Transverse colon (tissue), 4 donors: ENCODE data around the gene DNAJC12. TPM values are rescaled to one million over a fixed set of nuclear protein-coding genes. Genes with fewer than 3 reads are reported as not detected.

Experiments used
- DNase-seq: peaks from one replicate; pipeline ENCODE4 v3.0.0-alpha.2; 2019
- H3K27ac ChIP-seq, 4 donors: fragments of 200-600 bp; sonication (generic); 2 replicates each; pipeline ENCODE4 v1.5.1; 2016 to 2018; ENCODE audit warnings: inconsistent platforms in 4 of 4
- H3K27me3 ChIP-seq: fragments of 200-600 bp; sonication (generic); 2 replicates; pipeline ENCODE4 v1.5.1; 2017; ENCODE audit warnings: inconsistent platforms
- H3K36me3 ChIP-seq, 4 donors: fragments of 200-600 bp; sonication (generic); 2 replicates each; pipeline ENCODE4 v1.5.1; 2017 to 2019; ENCODE audit warnings: inconsistent platforms in 4 of 4
- H3K4me1 ChIP-seq, 4 donors: fragments of 200-600 bp; sonication (generic); 2 replicates each; pipeline ENCODE4 v1.5.1; 2017 to 2020; ENCODE audit warnings: inconsistent platforms in 4 of 4
- H3K4me3 ChIP-seq, 4 donors: fragments of 200-600 bp; sonication (generic); 1 replicate in 1 of 4; 2 replicates in 3 of 4; pipeline versions ENCODE4 v1.5.1 to v1.6.1; 2017 to 2019; ENCODE audit warnings: inconsistent platforms in 4 of 4
- H3K9me3 ChIP-seq, 2 donors: fragments of 200-600 bp; sonication (generic); 2 replicates each; pipeline ENCODE4 v1.5.1; 2017 to 2019; ENCODE audit warnings: inconsistent platforms in 2 of 2
- CTCF ChIP-seq, 5 experiments: fragments of 200-600 bp in 3 of 5; fragments of 450-650 bp in 2 of 5; sonication (generic) in 3 of 5; IDR thresholded peaks; 1 replicate in 2 of 5; 2 replicates in 3 of 5; pipeline ENCODE4 v1.5.1; 2016 to 2017; ENCODE audit warnings: antibody characterized with exemption in 5 of 5, inconsistent platforms in 3 of 5, mild to moderate bottlenecking in 2 of 5, moderate library complexity in 1 of 5
- EP300 ChIP-seq: sonication (generic); formaldehyde crosslinking; IDR thresholded peaks from one replicate; pipeline ENCODE4 v1.6.1; 2017; ENCODE audit warnings: antibody characterized with exemption, low read depth
- POLR2A ChIP-seq: fragments of 450-650 bp; IDR thresholded peaks from one replicate; pipeline ENCODE4 v1.6.1; 2016; ENCODE audit warnings: antibody characterized with exemption, mild to moderate bottlenecking, moderate library complexity
- POLR2AphosphoS5 ChIP-seq, 3 donors: sonication (generic); formaldehyde crosslinking; IDR thresholded peaks; one replicate each; pipeline ENCODE4 v1.6.1; 2016; ENCODE audit warnings: antibody characterized with exemption in 3 of 3
- WGBS, 2 donors: methylation state at CpG; one replicate each; pipeline ENCODE4 v1.1.5; 2018; ENCODE audit warnings: low coverage in 1 of 2; 5-methylcytosine and 5-hydroxymethylcytosine counted together
- in situ Hi-C, 4 donors: fragments of 200-750 bp; cut with MboI; loops; one replicate each; pipeline versions ENCODE4 v1.15.0 to v1.15.1; 2017; ENCODE audit warnings: low sequenced_read_pairs in 3 of 4, low pct_ligation_motif_present in 1 of 4, low pct_unique_long_range_greater_than_20kb in 1 of 4
- intact Hi-C: fragments of 100-400 bp; cut with DNase I; formaldehyde crosslinking; loops from one replicate; pipeline ENCODE4 v1.15.1; 2023; ENCODE audit warnings: low total_unique reads
- total RNA-seq, 4 donors: library from RNA; depleted of rRNA; stranded (reverse); fragments of >200 nt; gene quantifications; one replicate each; pipeline ENCODE4 v1.1.0, GENCODE V29; 2016

DNAJC12 gene
- total RNA-seq: 1 to 10 TPM; 2.0 to 8.7 (median 4.4) TPM

GRCh38 chr10:67837541-67838314 lies at the start of gene DNAJC12:
Gene DNAJC12 (minus strand): TSS chr10:67838188. CDS start chr10:67838011, 177 bp downstream.
- intact Hi-C loops (no loop called here), in situ Hi-C loops (no loop called here)
- Histone ChIP-seq H3K4me1 (no peaks in the 10 kb centered on the region), H3K27me3 (no peaks in the 10 kb centered on the region), H3K4me3 (peak within 1 kb of the TSS; percentile 5 to 19 (median 9)), H3K36me3 (no peaks in the 10 kb centered on the region), H3K9me3 (no peaks in the 10 kb centered on the region), H3K27ac (peak within 1 kb of the TSS in 3 of 4 donors; percentile 15 to 51 (median 42))
- 15 to 18% methylated on average over 4 to 5 of the region's 5 CpGs for WGBS, 2 donors
- TF ChIP-seq POLR2AphosphoS5 (IDR thresholded peaks at IDR 0.05) (peak in 2 of 3 donors; percentile 32 to 38), EP300 (no peak)
- no peak for DNase-seq

- Histone ChIP-seq H3K9me3 (no peaks in the 10 kb centered on the region), H3K4me3 (peak overlapping the region; percentile 63 to 84 (median 78)), H3K4me1 (peaks cover 0 to 38% (median 11%) of the 10 kb centered on the region in 4 donors), H3K36me3 (peaks cover 0 to 32% (median 9%) of the 10 kb centered on the region in 4 donors), H3K27ac (peak overlapping the region; percentile 94 to 98 (median 96)), H3K27me3 (no peaks in the 10 kb centered on the region)
- intact Hi-C loops (no loop called here), in situ Hi-C loops (loop anchor here in 1 of 4 donors (25.0 kb wide), 1 partner anchor 177 kb away; no protein-coding TSS in a partner anchor)
- DNase-seq: peak; percentile 85
- TF ChIP-seq POLR2AphosphoS5 (IDR thresholded peaks at IDR 0.05) (peak; percentile 17 to 61 (median 60)), POLR2A (no peak)
- 0% methylated on average over 12 to 29 of the region's 73 CpGs for WGBS, 2 donors
Observed at GRCh38 chr10:67884842-67885670, 47.1 kb upstream of the DNAJC12 start.

GRCh38 chr10:67884313-67884841 lies 46.4 kb upstream of the DNAJC12 start, which contains the start of gene SIRT1:
Gene SIRT1 (plus strand): TSS chr10:67884656. CDS start chr10:67884722, 66 bp downstream.
- H3K4me3 ChIP-seq: peak within 1 kb of the TSS; percentile 63 to 84 (median 78)
- H3K4me1 ChIP-seq: peaks cover 0 to 38% (median 11%) of the 10 kb centered on the region in 4 donors
- H3K9me3 ChIP-seq: no peaks in the 10 kb centered on the region
- WGBS, 2 donors: 0% methylated on average over 15 of the region's 62 CpGs; no CpG with 5 or more reads in 1 of the 2 donors
- peaks cover 0 to 25% (median 7%) of the 10 kb centered on the region in 4 donors for H3K36me3 ChIP-seq
- intact Hi-C loops: no loop called here
- DNase-seq: peak; percentile 98
- H3K27ac ChIP-seq: peak within 1 kb of the TSS; percentile 94 to 98 (median 96)
- in situ Hi-C loops: loop anchor here in 1 of 4 donors (25.0 kb wide), 1 partner anchor 178 kb away; no protein-coding TSS in a partner anchor
- TF ChIP-seq POLR2A (peak; percentile 93), POLR2AphosphoS5 (IDR thresholded peaks at IDR 0.05) (peak; percentile 97 to 99 (median 99)), EP300 (no peak), CTCF (IDR thresholded peaks at IDR 0.05) (no peak)
- H3K27me3 ChIP-seq: no peaks in the 10 kb centered on the region

GRCh38 chr10:67883710-67884312 lies 45.8 kb upstream of the DNAJC12 start:
- Histone ChIP-seq H3K4me3 (peak overlapping the region; percentile 4 to 84 (median 67)), H3K27me3 (no peaks in the 10 kb centered on the region), H3K9me3 (no peaks in the 10 kb centered on the region), H3K36me3 (peaks cover 0 to 21% (median 7%) of the 10 kb centered on the region in 4 donors), H3K4me1 (peaks cover 0 to 34% (median 11%) of the 10 kb centered on the region in 4 donors), H3K27ac (peak overlapping the region; percentile 94 to 98 (median 96))
- in situ Hi-C loops: loop anchor here in 1 of 4 donors (25.0 kb wide), 1 partner anchor 178 kb away; no protein-coding TSS in a partner anchor
- intact Hi-C loops: no loop called here
- TF ChIP-seq POLR2A (no peak), EP300 (no peak), CTCF (IDR thresholded peaks at IDR 0.05) (no peak), POLR2AphosphoS5 (IDR thresholded peaks at IDR 0.05) (no peak)
- no peak for DNase-seq
- 20 to 31% methylated on average over 2 to 13 of the region's 13 CpGs for WGBS, 2 donors
